ENCODE results near the gene ANP32B.
"Not testable (repeated sequence)": the region's sequence is repeated elsewhere in the genome, so short reads cannot be mapped to it uniquely, and the experiment has no call there.

Gene ANP32B

DNA sequence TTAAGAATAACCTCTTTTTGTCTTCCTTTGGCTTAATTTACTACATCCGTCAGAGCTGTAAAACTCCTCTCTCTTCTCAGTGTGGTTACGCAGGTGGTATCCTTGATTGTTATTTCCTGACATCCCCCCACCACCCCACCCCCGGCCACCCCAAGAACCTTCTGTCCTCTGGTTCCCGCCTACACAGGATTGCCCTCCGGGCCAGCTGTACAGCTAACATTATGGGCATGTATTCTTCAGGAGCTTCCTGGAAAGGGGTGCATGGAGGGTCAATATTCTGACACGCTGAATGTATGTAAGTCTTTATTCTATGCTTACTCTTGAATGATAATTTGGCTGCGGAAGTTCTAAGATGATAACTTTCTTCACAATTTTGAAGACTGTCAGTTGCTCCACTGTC, 13.0 kb upstream of the ANP32B start:
- Mint-ChIP-seq H3K4me3 (no peak overlapping the region), H3K4me1 (no peaks in the 10 kb centered on the region), H3K36me3 (ENCODE audit: insufficient read depth) (peaks cover 1% of the 10 kb centered on the region), H3K9me3 (no peaks in the 10 kb centered on the region), H3K27ac (ENCODE audit: low read depth) (no peak overlapping the region), H3K27me3 (peaks cover 37% of the 10 kb centered on the region)
- ATAC-seq (replicated peaks; ENCODE audit: extremely low read depth, poor library complexity, severe bottlenecking) (no peak), DNase-seq (ENCODE audit: low spot score in 2 of 2) (no peak)

DNA sequence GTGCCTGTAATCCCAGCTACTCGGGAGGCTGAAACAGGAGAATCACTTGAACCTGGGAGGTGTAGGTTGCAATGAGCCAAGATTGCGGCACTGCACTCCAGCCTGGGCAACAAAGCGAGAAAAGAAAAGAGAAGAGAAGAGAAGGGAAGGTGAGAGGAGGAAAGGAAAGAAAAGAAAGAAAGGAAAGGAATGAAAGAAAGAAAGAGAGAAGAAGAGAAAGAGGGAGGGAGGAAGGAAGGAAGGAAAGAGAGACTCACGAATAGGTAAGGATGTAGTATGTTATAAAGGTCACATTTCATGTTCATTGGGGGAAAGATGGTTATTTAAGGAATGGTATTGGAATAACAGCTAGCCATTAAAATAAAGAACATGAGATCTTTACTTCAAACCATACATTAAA, 10.4 kb upstream of the ANP32B start:
- Mint-ChIP-seq H3K4me3 (no peak overlapping the region), H3K36me3 (ENCODE audit: insufficient read depth) (peaks cover 1% of the 10 kb centered on the region), H3K27ac (ENCODE audit: low read depth) (no peak overlapping the region), H3K9me3 (no peaks in the 10 kb centered on the region), H3K4me1 (no peaks in the 10 kb centered on the region), H3K27me3 (peaks cover 44% of the 10 kb centered on the region)
- DNase-seq (ENCODE audit: low spot score in 2 of 2) (no peak), ATAC-seq (replicated peaks; ENCODE audit: extremely low read depth, poor library complexity, severe bottlenecking) (no peak)

DNA sequence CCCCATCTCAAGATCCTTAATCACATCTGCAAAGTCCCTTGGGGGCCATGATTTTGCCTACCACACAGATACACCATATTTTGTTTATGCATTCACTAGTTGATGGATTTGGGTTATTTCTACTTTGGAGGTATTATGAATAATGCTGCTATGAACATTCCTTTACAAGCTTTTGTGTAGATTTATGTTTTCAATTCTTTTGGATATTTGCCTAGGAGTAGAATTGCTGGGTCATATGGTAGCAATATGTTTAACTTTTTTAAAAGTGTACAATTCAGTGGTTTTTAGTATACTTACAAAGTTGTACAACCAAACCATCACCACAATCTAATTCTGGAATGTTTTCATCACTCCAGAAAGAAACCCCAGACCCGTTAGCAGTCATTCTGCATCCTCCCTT, 7.8 kb upstream of the ANP32B start:
- ATAC-seq (replicated peaks; ENCODE audit: extremely low read depth, poor library complexity, severe bottlenecking) = no peak
- no peak overlapping the region for H3K4me3 Mint-ChIP-seq

GRCh38 chr9:97976633-97977032, 6.5 kb upstream of the ANP32B start:
- not testable (repeated sequence) for H3K9me3 Mint-ChIP-seq; ATAC-seq (replicated peaks; ENCODE audit: extremely low read depth, poor library complexity, severe bottlenecking); H3K4me3 Mint-ChIP-seq; H3K36me3 Mint-ChIP-seq (ENCODE audit: insufficient read depth); H3K27ac Mint-ChIP-seq (ENCODE audit: low read depth); DNase-seq (ENCODE audit: low spot score in 2 of 2); H3K4me1 Mint-ChIP-seq
- H3K27me3 Mint-ChIP-seq = peaks cover 33% of the 10 kb centered on the region

More for the DNA sequence above, 7.8 kb upstream of the ANP32B start:
- no peaks in the 10 kb centered on the region for H3K9me3 Mint-ChIP-seq
- H3K27ac Mint-ChIP-seq (ENCODE audit: low read depth) = no peak overlapping the region
- H3K36me3 Mint-ChIP-seq (ENCODE audit: insufficient read depth) = peaks cover 1% of the 10 kb centered on the region
- no peaks in the 10 kb centered on the region for H3K4me1 Mint-ChIP-seq
- DNase-seq (ENCODE audit: low spot score in 2 of 2) = no peak
- H3K27me3 Mint-ChIP-seq = peaks cover 42% of the 10 kb centered on the region

DNA sequence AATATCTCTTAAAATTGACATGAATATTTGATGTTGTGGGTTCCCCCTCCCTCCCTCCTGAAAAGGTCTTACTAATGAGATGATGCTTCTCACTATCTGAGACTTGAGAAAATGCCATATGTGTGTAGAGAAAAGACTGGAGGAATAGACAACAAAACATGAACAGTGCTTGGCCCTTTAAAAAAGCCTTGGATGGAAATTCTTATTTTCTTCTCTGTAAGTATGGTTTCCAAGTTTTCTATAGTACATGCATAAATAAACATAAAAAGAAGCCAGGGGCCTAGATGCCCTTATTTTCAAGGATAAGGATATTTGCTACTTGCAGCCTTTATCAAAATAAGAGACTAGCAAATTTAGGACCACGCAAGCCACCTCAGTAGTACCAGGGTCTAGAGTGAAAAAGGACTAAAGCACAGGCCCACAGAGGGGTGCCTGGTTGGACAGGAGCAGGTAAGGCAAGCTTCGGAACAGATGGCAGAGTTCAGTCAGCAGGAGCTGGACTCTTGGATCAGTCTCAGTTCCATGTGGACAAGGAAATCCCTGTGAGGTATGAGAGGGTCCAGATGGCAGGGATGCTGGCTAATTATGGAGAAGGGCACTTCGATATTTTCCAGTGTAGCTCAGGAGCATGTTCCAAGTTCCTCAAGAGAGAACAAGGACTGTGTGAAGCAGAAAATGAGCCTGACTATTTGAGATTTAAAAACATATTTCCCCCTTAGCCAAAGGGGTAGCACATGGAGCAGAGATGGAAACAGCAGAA, 4.6 kb upstream of the ANP32B start:
- Mint-ChIP-seq H3K4me3 (no peak overlapping the region), H3K27me3 (peaks cover 19% of the 10 kb centered on the region), H3K27ac (ENCODE audit: low read depth) (no peak overlapping the region), H3K4me1 (peaks cover 16% of the 10 kb centered on the region), H3K36me3 (ENCODE audit: insufficient read depth) (peaks cover 7% of the 10 kb centered on the region), H3K9me3 (no peaks in the 10 kb centered on the region)
- DNase-seq (ENCODE audit: low spot score in 2 of 2) (no peak), ATAC-seq (replicated peaks; ENCODE audit: extremely low read depth, poor library complexity, severe bottlenecking) (no peak)

GRCh38 chr9:97979788-97980478, 3.2 kb upstream of the ANP32B start:
- Mint-ChIP-seq H3K36me3 (ENCODE audit: insufficient read depth) (peaks cover 10% of the 10 kb centered on the region), H3K9me3 (no peaks in the 10 kb centered on the region), H3K4me1 (peaks cover 16% of the 10 kb centered on the region), H3K27me3 (peaks cover 9% of the 10 kb centered on the region), H3K4me3 (no peak overlapping the region), H3K27ac (ENCODE audit: low read depth) (no peak overlapping the region)
- ATAC-seq (replicated peaks; ENCODE audit: extremely low read depth, poor library complexity, severe bottlenecking) (no peak), DNase-seq (ENCODE audit: low spot score in 2 of 2) (no peak)

DNA sequence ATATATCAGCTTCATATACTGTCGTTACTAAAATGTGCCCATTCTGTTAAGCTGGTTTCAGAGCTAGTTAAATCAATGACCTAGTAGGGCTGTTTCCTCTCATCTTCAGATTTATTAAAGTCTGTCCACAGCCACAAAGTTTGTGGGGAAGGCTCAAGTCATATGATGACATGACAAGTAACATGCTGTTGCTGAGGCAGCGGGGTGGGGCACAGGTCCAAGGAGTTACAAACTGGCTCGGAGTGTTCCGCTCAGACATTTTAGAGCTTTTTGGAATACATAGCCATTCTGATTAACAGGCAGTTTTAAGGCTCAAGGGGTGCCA, 2.7 kb upstream of the ANP32B start:
- H3K27me3 Mint-ChIP-seq = peaks cover 4% of the 10 kb centered on the region
- no peak overlapping the region for H3K27ac Mint-ChIP-seq (ENCODE audit: low read depth)
- no peak overlapping the region for H3K4me3 Mint-ChIP-seq
- DNase-seq (ENCODE audit: low spot score in 2 of 2) (no peak), ATAC-seq (replicated peaks; ENCODE audit: extremely low read depth, poor library complexity, severe bottlenecking) (no peak)
- peaks cover 15% of the 10 kb centered on the region for H3K36me3 Mint-ChIP-seq (ENCODE audit: insufficient read depth)
- H3K9me3 Mint-ChIP-seq = no peaks in the 10 kb centered on the region
- H3K4me1 Mint-ChIP-seq = peaks cover 16% of the 10 kb centered on the region

DNA sequence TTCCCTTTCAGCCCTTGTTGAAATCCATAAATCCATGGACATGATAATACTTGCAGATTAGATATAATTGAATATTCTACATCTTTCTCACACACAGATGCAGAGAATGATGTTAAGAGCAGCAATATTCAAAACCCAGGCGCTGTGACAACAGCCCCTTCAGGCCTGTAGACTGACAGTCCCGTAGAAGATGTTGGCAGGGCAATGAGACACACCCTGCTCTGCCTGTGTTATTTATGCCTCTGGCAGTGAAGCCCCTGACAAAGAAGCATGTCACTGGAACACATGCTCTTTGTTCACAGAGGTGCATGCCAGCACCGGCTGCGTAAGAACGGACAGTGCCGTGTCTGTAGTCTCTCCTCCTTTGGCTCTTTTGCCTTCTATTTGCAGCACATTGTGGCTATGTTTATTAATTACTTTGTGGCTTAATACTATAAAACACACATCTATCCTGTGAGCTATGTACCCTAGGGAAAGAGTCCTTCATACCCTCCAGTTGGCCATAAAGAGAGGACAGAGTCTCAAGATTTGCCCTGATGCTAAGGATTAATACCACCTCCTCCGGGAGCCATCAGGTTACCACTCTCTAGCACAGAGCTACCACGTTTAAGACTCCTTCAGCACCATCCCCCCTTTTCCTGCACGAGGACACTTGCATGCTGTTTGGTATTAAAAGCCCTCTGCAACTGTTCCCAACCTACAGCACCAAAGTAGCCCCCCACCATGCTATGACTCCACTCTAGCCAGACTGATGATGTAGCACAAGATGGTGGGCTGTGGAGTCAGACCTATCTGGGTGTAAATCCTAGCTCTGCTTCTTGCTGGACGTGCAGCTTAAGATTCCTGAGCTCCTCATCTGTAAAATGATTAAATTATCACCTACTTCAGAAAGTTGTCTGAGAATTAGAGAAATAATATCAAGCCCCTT, 2.0 kb upstream of the ANP32B start:
- H3K27ac Mint-ChIP-seq (ENCODE audit: low read depth) = no peak overlapping the region
- DNase-seq (ENCODE audit: low spot score in 2 of 2) (no peak), ATAC-seq (replicated peaks; ENCODE audit: extremely low read depth, poor library complexity, severe bottlenecking) (no peak)
- no peaks in the 10 kb centered on the region for H3K9me3 Mint-ChIP-seq
- H3K4me3 Mint-ChIP-seq = no peak overlapping the region
- H3K27me3 Mint-ChIP-seq = no peaks in the 10 kb centered on the region
- peaks cover 20% of the 10 kb centered on the region for H3K4me1 Mint-ChIP-seq
- peaks cover 19% of the 10 kb centered on the region for H3K36me3 Mint-ChIP-seq (ENCODE audit: insufficient read depth)

DNA sequence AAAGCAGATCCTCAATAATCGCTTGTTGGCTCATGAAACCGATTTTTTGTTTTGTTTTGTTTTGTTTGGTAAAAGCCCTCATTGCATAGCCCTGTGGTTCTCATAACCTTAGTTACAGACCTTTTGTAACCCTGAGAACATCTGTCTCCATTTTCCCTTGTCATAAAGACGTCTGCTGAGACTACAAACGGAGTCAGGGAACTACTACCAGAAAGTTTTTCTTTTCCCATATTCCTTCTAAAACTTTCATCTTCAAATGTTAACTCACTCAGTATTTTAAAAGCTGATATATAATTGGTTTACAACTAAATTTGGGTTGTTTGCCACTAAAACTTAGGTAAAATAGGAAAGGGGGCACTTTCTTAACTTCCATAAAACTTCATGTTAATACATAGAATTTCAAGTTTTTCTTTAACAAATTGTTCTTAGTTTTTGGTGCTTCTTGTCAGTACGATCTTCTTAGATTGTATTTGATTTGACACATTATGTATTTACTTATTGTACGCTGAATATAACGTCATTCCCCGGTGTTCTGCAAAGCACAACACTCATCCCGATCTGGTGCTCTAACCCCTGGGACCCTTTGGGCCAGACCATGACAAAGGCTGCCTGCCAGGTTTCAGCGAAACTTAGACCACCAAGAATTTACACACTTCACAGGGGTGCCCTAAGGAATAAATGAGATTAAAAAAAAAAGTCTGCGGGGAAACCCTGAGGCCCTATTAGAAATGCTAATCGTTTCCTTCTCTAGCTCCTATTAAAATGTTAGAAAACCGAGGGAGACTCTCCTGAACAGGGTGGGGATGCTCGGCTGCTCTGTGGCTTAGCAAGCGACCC, 1.1 kb upstream of the ANP32B start:
- Mint-ChIP-seq H3K9me3 (no peaks in the 10 kb centered on the region), H3K36me3 (ENCODE audit: insufficient read depth) (peaks cover 19% of the 10 kb centered on the region), H3K4me3 (peak overlapping the region; percentile 78), H3K27ac (ENCODE audit: low read depth) (no peak overlapping the region), H3K4me1 (peaks cover 28% of the 10 kb centered on the region), H3K27me3 (no peaks in the 10 kb centered on the region)
- no peak for DNase-seq (ENCODE audit: low spot score in 2 of 2)
- ATAC-seq (replicated peaks; ENCODE audit: extremely low read depth, poor library complexity, severe bottlenecking) = no peak

DNA sequence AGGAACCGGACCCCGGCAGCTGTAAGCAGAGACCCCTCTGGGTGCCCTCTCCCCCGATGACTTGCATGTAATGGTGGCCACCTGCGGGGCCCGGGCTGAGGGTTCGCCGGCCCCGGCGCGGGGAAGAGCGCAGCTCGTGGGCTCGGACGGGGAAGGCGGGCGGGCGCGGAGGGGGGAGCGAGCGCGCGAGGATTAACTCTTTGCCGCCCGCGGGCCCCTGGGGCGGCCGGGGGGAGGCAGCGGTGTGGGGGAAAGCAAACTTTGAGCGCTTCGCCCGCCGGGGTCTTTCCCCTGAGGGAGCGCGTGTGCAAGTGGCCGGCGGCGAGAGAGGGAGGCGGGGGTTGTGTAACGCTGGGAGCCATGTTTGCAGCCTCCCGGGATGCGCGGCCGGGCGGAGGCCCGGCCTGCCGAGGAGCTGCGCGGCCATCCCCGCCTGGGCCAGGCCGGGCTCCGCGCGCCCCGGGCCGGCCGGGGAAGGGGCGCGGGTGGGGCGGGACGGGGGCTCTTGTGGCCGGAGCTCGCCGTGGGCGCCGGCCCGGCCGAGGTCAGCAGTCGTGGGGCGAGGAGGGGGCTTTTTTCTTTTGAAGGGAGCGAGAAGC, 547 bp downstream of the ANP32B start:
- DNase-seq (ENCODE audit: low spot score in 2 of 2) (peak in 1 of 2 donors; percentile 52), ATAC-seq (replicated peaks; ENCODE audit: extremely low read depth, poor library complexity, severe bottlenecking) (peak; percentile 44)
- H3K36me3 Mint-ChIP-seq (ENCODE audit: insufficient read depth) = peaks cover 19% of the 10 kb centered on the region
- H3K27me3 Mint-ChIP-seq = no peaks in the 10 kb centered on the region
- H3K9me3 Mint-ChIP-seq = no peaks in the 10 kb centered on the region
- peak overlapping the region; percentile 76 for H3K27ac Mint-ChIP-seq (ENCODE audit: low read depth)
- H3K4me3 Mint-ChIP-seq = peak overlapping the region; percentile 78
- peaks cover 41% of the 10 kb centered on the region for H3K4me1 Mint-ChIP-seq

GRCh38 chr9:97984188-97985057, 1.3 kb downstream of the ANP32B start:
- H3K4me1 Mint-ChIP-seq = peaks cover 48% of the 10 kb centered on the region
- DNase-seq (ENCODE audit: low spot score in 2 of 2) = peak; percentile 61 to 70
- H3K4me3 Mint-ChIP-seq = peak overlapping the region; percentile 78
- H3K36me3 Mint-ChIP-seq (ENCODE audit: insufficient read depth) = peaks cover 19% of the 10 kb centered on the region
- no peaks in the 10 kb centered on the region for H3K9me3 Mint-ChIP-seq
- no peaks in the 10 kb centered on the region for H3K27me3 Mint-ChIP-seq
- ATAC-seq (replicated peaks; ENCODE audit: extremely low read depth, poor library complexity, severe bottlenecking) = peak; percentile 34
- H3K27ac Mint-ChIP-seq (ENCODE audit: low read depth) = peak overlapping the region; percentile 76

All from central memory CD8-positive, alpha-beta T cell (primary cell).